WERI-Rb-1 (cell line): Measurements from ENCODE around the gene ABAT.
"Not testable (repeated sequence)": the region's sequence is repeated elsewhere in the genome, so short reads cannot be mapped to it uniquely, and the experiment has no call there.

ENCODE experiments used
- DNase-seq: peaks from one replicate; pipeline ENCODE4 v3.0.0-alpha.2; 2020
- H3K27ac ChIP-seq: fragments of 250-450 bp; sonication (Bioruptor Pico); 2 replicates; pipeline ENCODE4 v1.5.1; 2020; ENCODE audit warnings: mild to moderate bottlenecking, moderate library complexity
- H3K27me3 ChIP-seq: fragments of 250-450 bp; sonication (Bioruptor Pico); 2 replicates; pipeline ENCODE4 v1.5.1; 2021; ENCODE audit warnings: mild to moderate bottlenecking, low read depth, moderate library complexity; ENCODE audit not compliant: insufficient read depth, severe bottlenecking
- H3K36me3 ChIP-seq: fragments of 250-450 bp; sonication (Bioruptor Pico); 2 replicates; pipeline ENCODE4 v1.5.1; 2020; ENCODE audit warnings: mild to moderate bottlenecking, moderate library complexity
- H3K4me3 ChIP-seq: 2 replicates; pipeline ENCODE4 v1.5.1; 2011; ENCODE audit warnings: low read depth, mild to moderate bottlenecking, control low read depth, low read length
- H3K9me3 ChIP-seq: fragments of 250-450 bp; sonication (Bioruptor Pico); 2 replicates; pipeline ENCODE4 v1.5.1; 2021; ENCODE audit warnings: mild to moderate bottlenecking, moderate library complexity; ENCODE audit not compliant: severe bottlenecking
- TF ChIP-seq, protein P1 (sequence below): IDR thresholded peaks from 2 replicates; pipeline ENCODE4 v1.5.1; 2011; ENCODE audit warnings: low read depth, mild to moderate bottlenecking, control low read depth, inconsistent platforms, low read length

ABAT gene

DNA sequence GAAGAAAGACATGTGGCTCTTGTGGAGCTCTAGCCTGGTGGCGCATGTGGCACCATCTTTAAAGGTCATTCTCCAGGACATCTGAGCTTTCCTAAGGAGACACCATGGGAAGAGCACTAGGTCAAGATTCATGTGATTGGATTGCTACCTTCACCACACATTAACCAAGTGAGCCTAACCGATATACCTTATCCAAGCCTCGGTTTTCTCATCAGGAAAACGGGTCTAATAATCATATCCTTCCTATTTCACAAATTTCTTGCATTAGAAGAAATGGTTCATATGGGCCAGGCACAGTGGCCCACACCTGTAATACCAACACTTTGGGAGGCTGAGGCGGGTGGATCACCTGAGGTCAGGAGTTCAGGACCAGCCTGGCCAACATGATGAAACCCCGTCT is 64.7 kb downstream of the ABAT start:
- TF ChIP-seq, protein P1, sequence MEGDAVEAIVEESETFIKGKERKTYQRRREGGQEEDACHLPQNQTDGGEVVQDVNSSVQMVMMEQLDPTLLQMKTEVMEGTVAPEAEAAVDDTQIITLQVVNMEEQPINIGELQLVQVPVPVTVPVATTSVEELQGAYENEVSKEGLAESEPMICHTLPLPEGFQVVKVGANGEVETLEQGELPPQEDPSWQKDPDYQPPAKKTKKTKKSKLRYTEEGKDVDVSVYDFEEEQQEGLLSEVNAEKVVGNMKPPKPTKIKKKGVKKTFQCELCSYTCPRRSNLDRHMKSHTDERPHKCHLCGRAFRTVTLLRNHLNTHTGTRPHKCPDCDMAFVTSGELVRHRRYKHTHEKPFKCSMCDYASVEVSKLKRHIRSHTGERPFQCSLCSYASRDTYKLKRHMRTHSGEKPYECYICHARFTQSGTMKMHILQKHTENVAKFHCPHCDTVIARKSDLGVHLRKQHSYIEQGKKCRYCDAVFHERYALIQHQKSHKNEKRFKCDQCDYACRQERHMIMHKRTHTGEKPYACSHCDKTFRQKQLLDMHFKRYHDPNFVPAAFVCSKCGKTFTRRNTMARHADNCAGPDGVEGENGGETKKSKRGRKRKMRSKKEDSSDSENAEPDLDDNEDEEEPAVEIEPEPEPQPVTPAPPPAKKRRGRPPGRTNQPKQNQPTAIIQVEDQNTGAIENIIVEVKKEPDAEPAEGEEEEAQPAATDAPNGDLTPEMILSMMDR: no peak
- Histone ChIP-seq H3K27ac (no peak overlapping the region), H3K4me3 (no peak overlapping the region), H3K27me3 (no peaks in the 10 kb centered on the region), H3K9me3 (peaks cover 3% of the 10 kb centered on the region), H3K36me3 (no peaks in the 10 kb centered on the region)
- no peak for DNase-seq

DNA sequence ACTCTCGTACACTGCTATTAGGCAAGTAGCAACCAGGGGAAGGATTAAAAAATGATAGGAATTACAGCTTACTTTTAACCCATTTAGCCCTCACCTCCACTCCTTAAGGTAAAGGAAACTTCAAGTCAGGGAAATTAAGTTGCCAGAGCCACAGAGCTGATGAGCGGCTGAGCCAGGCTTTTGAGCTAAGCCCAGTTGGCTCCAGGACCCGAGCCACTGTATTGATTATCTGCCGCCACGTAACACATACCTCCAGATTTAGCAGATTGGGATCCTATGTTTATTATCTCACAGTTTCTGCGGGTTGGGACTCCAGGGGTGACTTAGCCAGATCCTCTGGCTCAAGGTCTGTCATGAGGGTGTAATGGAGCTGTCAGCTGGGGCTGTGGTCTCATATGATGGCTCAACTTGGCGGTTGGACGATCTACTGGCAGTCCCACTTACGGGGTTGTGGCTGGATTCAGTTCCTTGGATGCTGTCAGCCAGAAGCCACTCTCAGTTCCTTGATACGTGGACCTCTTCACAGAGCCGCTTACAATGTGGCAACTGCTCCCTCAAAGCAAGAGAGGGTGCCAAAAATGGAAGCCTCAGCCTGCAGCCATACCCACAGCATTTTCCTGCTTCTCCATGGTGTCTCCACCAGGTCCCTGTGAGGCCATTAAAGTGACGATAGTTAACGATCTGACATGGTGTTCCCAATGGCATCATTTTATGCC is 65.7 kb downstream of the ABAT start:
- Histone ChIP-seq H3K27me3 (no peaks in the 10 kb centered on the region), H3K27ac (no peak overlapping the region), H3K4me3 (no peak overlapping the region), H3K36me3 (no peaks in the 10 kb centered on the region), H3K9me3 (peaks cover 3% of the 10 kb centered on the region)
- DNase-seq: no peak
- TF ChIP-seq, protein P1: no peak

DNA sequence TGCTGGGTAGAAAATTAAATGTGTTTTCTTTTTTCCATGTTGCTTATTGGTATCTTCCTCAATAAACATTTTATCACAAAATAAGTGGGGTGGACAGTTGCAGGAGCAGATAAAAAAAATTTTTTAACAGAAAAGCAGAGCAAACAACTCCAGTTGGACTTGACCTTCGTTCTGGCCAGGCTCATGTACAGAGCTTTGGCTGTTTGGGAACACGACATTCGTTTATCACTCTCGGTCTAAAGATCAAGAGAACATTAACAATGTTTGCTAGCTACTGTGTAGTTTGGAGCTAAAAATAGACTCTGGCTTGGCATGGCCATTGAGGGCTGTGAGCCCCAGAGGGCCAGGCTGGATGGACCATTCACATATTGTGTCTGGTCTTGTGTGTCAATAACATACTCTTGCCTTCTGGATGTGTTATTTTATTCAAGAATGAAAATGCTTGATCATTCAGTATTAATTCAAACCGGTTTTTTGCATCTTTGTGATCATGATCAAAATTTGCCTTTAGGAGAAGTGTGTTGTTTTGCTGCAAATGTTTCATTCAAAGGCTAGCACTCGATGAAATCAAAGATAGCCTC is 66.4 kb downstream of the ABAT start:
- H3K27me3 ChIP-seq: no peaks in the 10 kb centered on the region
- H3K9me3 ChIP-seq: no peaks in the 10 kb centered on the region
- H3K36me3 ChIP-seq: no peaks in the 10 kb centered on the region
- DNase-seq: no peak
- H3K4me3 ChIP-seq: no peak overlapping the region
- TF ChIP-seq, protein P1: no peak
- no peak overlapping the region for H3K27ac ChIP-seq

DNA sequence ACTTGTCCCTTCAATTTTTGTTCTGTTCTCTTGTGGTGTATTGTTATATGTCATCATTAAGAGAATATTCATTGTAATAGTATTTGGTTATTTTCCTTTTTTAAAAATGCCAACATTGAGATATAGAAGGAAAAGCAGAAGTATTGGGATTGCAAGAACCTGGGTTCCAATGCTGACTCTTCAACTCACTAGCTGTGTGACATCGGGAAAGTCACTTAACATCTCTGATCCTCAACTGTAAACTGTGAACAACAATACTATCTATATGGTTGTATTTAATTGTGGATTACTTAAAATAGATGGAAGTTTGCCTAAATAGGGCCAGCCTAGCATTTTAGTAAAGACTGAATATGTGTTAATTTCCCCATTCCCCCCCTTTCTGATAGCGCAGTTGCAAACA is 67.2 kb downstream of the ABAT start:
- Histone ChIP-seq H3K27me3 (no peaks in the 10 kb centered on the region), H3K9me3 (no peaks in the 10 kb centered on the region), H3K36me3 (no peaks in the 10 kb centered on the region), H3K4me3 (no peak overlapping the region), H3K27ac (no peak overlapping the region)
- TF ChIP-seq, protein P1: no peak
- no peak for DNase-seq

DNA sequence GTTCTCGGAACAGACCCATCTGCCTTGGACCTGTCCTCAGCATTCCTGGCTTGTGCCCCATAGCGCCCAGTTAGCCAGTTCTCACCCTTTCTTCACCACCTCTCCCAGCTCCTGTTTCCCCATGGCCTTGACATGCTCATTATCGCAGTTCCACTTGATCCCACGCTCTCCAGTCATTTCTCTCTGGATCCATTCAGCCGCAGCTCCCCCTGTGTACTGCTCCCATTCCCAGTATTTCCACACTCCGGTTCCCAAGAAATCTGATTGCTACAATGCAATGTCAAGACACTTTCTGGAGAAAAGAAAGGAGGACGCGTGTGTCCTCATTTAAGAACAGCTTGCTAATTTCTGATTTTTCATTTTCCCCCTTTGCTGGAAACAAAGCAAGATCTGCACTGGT is 67.7 kb downstream of the ABAT start:
- H3K9me3 ChIP-seq: no peaks in the 10 kb centered on the region
- H3K27me3 ChIP-seq: no peaks in the 10 kb centered on the region
- H3K27ac ChIP-seq: no peak overlapping the region
- DNase-seq: no peak
- H3K36me3 ChIP-seq: no peaks in the 10 kb centered on the region
- TF ChIP-seq, protein P1: no peak
- no peak overlapping the region for H3K4me3 ChIP-seq

DNA sequence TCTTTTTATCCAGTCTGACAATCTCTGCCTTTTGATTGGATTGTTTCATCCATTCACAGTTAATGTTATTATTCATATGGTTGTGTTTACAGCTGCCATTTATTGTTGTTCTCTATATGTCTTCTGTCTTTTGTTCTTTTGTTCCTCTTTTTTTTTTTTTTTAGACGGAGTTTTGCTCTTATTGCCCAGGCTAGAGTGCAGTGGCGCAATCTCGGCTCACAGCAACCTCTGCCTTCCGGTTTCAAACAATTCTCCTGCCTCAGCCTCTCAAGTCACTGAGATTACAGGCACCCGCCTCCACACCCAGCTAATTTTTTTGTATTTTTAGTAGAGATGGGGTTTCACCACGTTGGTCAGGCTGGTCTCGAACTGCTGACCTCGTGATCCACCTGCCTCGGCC is 74.5 kb downstream of the ABAT start:
- not testable (repeated sequence) for H3K4me3 ChIP-seq, H3K27me3 ChIP-seq, DNase-seq, H3K36me3 ChIP-seq, H3K27ac ChIP-seq, H3K9me3 ChIP-seq
